IMR-90 (cell line): ENCODE measurements around the gene PAN3.

Experiments
- CEBPB ChIP-seq: IDR thresholded peaks from 2 replicates; pipeline ENCODE4 v1.6.1; 2012; ENCODE audit warnings: low read depth, low read length, improper control_type of control experiment
- CHD1 ChIP-seq: IDR thresholded peaks from 2 replicates; pipeline ENCODE4 v1.6.1; 2012; ENCODE audit warnings: low read depth, low read length, improper control_type of control experiment
- FOS ChIP-seq: fragments of 150-350 bp; IDR thresholded peaks from 2 replicates; pipeline ENCODE4 v1.6.1; 2016; ENCODE audit warnings: low read depth, low read length
- MXI1 ChIP-seq: IDR thresholded peaks from 2 replicates; pipeline ENCODE4 v1.6.1; 2012; ENCODE audit warnings: low read depth, mild to moderate bottlenecking, low read length, moderate library complexity, borderline replicate concordance
- NFE2L2 ChIP-seq: fragments of 150-350 bp; IDR thresholded peaks from 2 replicates; pipeline ENCODE4 v1.6.1; 2016; ENCODE audit warnings: low read depth, mild to moderate bottlenecking, low read length
- POLR2A ChIP-seq: IDR thresholded peaks from 2 replicates; pipeline ENCODE4 v1.6.1; 2012; ENCODE audit warnings: mild to moderate bottlenecking, low read depth, low read length
- RCOR1 ChIP-seq: IDR thresholded peaks from 2 replicates; pipeline ENCODE4 v1.6.1; 2012; ENCODE audit warnings: mild to moderate bottlenecking, low read length, improper control_type of control experiment; ENCODE audit not compliant: insufficient replicate concordance
- RFX5 ChIP-seq: IDR thresholded peaks from 2 replicates; pipeline ENCODE4 v1.8.0; 2012; ENCODE audit warnings: low read depth, mild to moderate bottlenecking, low read length, moderate library complexity
- USF2 ChIP-seq: fragments of 150-350 bp; IDR thresholded peaks from 2 replicates; pipeline ENCODE4 v1.6.1; 2017; ENCODE audit warnings: mild to moderate bottlenecking, antibody characterized with exemption, low read length, low read depth
- TF ChIP-seq, protein P1 (sequence below): conservative IDR thresholded peaks from 2 replicates; pipeline ENCODE4 v1.5.1; 2012; ENCODE audit warnings: mild to moderate bottlenecking, low read depth, low read length, improper control_type of control experiment

- TF ChIP-seq POLR2A (no peak), CHD1 (no peak), USF2 (no peak), NFE2L2 (no peak), FOS (no peak), CEBPB (no peak), RFX5 (no peak), RCOR1 (no peak), MXI1 (no peak)
- TF ChIP-seq, protein P1, sequence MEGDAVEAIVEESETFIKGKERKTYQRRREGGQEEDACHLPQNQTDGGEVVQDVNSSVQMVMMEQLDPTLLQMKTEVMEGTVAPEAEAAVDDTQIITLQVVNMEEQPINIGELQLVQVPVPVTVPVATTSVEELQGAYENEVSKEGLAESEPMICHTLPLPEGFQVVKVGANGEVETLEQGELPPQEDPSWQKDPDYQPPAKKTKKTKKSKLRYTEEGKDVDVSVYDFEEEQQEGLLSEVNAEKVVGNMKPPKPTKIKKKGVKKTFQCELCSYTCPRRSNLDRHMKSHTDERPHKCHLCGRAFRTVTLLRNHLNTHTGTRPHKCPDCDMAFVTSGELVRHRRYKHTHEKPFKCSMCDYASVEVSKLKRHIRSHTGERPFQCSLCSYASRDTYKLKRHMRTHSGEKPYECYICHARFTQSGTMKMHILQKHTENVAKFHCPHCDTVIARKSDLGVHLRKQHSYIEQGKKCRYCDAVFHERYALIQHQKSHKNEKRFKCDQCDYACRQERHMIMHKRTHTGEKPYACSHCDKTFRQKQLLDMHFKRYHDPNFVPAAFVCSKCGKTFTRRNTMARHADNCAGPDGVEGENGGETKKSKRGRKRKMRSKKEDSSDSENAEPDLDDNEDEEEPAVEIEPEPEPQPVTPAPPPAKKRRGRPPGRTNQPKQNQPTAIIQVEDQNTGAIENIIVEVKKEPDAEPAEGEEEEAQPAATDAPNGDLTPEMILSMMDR: no peak
These were observed 202.0 kb downstream of the PAN3 start for GRCh38 chr13:28340272-28340793.
